MV-4-11 (cell line): ENCODE measurements around the gene ELFN1.

Source experiments
- DNase-seq: peaks from one replicate; lab custom pipeline; 2025; lab: John Stamatoyannopoulos, UW

The ELFN1 gene

DNA sequence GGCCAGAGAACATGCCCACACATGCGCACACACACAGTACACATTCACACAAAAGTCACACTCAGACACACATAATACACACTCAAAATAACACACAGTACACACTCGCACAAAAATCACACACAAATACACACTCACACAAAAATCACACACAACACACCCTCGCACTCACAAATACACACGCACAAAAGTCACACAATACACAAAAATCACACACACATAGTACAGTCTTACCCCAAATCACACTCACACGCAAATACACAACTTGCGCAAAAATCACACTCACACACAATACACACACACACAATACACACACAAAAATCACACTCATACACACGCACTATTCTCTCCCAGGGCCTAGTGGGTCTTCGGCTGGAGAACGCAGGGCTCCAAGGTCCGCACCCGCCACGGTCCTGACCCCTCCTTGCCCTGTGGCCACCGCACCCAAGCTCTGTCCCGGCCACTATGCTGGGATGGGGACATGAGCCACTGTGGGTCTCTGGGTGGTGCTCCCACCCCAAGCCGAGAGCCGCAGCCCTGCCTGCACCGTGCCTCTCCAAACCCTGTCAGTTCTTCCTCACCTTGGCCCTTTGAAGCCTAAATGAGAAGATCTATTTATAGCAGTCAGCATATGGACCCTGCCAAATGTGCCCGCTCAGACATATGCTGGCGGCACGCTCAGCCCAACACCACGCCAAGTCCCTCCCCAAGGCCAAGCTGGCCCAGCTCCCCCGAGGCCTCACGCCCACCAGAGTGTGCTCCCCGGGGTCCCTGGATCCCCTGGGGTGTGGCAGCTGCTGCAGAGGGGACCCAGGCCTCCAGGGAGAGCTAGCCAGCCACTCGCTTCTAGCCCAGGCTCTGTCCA, 55.9 kb downstream of the ELFN1 start:
- no peak for DNase-seq

DNA sequence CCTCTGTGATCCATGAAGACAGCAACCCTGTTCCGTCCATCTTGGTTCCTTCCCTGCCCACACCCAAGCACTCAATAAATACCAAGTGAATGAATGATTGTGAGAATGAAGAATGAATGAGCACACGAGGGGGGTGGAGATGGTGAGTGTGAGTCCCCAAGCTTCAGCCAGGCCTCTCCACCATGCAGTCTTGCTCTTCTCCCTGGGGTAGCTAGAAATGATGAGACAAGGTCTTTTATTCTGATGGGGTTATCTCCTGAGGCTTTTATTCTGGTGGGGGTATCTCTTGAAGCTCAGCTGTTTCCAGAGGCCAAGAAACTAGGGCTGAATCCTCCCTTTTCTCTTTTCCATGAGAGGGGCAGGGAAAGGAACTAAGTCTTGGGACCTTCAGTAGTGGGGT, 57.0 kb downstream of the ELFN1 start:
- DNase-seq = no peak

DNA sequence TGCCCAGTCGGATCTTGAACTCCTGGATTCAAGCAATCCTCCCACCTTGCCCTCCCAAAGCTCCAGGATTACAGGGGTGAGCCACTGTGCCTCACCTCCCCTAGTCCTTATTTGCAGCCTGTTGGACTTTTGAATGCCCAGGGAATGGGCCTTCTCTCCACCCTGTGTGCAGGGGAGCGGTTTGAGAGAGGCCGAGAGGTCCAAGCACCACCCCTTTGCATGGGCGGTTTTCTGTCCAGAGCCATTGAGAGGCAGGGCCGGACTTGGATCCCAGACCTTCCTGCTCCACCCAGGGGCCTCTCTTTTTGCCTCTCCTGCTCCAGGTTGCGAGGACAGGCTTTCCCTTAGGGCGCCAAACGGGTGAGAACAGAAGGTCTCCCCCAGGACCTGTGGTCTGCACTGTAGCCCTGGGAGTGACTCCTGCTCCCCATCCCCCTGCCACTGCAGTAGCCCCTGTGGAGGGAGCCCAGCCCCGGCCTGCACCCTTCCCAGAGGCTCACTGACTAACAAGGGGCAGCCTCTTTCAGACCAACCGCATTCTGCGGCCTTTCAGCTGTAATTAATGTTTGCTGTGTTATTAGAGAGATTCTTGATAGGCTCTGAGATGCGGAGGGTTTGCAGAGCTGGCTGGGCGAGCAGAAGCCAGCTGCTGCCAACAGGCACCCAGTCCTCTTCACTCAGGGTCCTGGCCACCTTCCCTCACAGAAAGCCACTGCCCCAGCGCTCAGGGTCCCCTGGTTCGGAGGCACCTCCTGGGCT, 57.9 kb downstream of the ELFN1 start:
- no peak for DNase-seq

DNA sequence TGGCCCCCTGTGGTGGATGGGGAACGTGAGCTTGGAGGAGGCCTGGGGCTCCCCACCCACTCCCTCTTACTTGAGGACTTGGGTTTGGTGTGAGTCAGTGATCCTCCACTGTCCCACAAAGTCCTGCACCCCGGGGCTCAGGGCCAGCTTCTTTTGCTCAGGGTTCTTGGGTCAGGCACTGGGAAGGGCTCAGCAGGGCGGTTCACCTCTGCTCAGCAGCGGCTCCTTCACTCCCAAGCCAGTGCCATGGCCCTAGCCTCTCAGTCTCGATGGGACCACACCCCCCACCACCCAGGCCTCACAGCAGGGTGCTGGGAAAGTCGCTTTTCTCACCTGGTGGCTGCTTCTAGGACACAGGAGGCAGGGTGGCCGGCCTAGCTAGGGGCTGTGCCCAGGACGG, 59.1 kb downstream of the ELFN1 start:
- no peak for DNase-seq

DNA sequence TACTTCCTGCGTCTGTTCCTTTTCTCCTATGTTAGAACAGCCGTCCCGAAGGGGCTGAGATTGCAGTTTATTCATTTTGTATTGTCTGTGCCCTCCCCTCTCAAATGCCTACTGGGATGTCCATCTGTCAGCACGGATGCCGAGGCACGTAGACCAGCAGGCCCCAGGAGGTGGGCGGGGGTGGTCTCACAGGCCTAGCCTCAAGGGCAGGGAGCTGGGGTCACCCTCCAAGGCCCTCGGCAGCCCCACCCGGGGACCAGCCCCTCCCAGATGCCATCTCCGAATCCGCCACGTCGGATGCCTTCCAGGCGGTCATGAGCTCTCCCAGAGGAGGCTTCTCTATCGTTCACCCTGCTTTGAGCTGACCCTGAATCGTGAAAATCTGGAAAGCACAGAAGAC, 59.7 kb downstream of the ELFN1 start:
- no peak for DNase-seq

DNA sequence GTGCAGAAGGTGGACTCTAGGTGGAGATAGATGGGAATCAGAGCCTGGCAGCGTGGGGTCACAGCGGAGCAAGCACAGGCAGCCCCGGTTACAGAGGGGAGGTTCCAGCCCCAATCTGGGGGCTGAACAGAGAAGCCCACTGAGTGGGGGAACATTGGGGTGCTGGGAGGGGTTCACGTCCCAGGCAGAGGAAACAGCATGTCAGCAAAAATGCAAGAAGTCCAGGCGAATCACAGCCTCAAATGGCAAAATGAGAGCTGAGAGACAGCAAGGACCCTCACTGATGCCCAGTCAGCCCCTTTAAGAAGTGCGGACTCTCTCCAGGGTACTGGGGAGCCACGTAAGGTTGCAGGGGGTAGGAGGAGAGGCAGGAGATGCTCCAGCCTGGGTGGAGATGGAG, 62.0 kb downstream of the ELFN1 start:
- no peak for DNase-seq

DNA sequence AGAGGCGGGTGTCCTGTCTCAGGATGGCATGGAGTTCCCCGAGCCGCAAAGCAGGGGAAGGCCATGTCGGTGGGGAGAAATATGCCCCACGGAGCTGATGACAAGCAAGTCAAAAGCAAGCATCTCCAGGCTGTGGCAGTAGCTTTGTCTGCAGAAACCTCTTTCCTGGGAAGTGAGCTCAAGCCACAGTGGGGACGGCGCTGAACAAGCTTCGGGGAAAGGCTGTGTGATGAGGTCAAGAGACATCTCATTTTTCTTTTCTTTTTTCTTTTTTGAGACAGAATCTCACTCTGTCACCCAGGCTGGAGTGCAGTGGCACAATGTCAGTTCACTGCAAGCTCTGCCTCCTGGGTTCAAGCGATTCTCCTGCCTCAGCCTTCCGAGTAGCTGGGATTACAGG, 62.6 kb downstream of the ELFN1 start:
- no peak for DNase-seq

DNA sequence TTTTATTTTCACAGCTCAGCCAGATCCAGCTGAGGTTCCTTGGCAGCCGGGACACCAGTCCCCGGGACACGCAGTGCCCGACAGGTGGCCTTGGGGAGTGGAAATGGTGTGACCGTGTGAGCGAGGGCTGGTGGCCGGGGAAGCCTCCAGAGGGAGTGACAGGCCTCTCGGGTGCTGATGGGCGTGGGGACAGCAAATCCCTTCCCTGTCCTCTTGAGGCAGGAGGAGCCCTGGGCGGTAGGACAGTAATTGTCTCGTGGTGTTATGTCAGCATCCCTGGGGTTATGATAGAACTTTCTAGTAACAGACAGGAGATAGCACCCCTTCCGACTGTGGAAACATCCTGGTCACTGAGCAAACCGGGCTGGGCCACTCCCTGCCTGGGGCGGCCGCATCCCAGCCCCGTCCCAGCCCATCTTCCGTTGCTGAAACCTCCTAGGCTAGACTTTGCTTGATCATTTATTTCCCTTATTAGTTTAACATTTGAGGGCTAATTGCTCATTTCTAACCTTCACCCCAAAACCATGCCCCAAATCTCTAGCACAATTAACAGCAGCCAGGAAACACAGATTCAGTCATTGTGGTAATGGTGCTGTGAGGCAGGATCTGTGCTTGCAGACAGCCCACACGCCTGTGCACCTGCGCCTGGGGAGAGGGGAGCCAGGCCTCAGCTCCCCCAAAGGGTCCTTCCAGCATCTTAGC, 63.3 kb downstream of the ELFN1 start:
- no peak for DNase-seq

DNA sequence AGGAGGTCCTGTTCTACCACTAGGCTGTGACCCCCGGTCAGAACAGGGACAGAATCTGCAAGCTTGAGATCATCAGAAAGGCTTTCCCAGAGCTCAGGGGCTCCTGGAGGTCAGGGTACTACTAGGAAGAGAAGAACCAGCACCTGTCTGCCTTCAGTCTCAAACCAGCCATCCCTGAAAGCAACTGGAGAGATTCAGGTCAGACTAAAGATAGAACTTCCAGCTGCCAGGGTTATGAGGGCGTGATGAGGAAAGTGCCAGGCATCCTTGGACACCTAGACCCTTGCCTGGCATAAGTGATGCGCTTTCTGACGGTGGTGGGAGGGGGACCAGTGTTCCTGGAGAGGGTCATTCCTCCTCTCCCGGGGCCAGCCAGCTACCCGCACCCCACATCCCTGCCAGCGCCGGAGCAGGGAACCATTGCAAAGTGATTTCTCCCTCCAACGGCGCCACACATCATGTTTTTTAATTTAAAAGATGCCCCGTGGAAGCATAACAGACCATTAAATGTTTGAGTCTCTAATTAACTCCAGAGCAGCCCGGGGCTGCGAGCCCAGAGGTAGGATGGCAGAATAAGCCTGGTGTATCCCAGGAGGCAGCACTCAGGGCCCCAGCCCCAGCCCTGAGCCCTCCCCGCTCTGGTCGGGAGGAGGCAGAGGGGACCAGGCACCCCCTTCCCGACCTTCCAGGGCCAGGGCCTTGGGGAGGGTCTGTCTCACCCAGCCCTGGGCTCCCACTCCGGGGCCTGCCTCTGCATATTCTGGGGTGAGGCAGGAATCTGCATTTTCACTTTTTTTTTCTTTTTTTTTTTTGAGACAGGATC, 64.0 kb downstream of the ELFN1 start:
- DNase-seq = no peak

DNA sequence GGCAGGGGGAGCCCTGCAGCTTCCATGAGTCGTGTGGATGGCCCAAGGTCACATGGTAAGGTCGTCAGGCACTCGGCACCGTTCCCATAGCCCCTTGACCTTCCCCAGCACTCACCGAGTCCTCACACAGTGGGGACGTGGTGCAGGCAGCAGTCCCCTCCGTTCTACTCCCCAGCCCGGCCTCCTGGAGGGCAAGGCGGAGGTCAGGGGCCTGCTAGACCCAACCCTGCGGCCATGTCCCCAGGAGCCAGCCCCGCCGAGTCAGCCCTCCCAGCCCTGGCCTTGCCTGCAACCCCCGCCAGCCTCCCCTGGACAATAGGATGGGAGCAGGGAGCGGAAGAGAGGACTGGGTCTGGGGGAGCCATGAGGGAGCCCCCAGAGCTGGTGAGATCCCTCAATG, 65.2 kb downstream of the ELFN1 start:
- DNase-seq = no peak

DNA sequence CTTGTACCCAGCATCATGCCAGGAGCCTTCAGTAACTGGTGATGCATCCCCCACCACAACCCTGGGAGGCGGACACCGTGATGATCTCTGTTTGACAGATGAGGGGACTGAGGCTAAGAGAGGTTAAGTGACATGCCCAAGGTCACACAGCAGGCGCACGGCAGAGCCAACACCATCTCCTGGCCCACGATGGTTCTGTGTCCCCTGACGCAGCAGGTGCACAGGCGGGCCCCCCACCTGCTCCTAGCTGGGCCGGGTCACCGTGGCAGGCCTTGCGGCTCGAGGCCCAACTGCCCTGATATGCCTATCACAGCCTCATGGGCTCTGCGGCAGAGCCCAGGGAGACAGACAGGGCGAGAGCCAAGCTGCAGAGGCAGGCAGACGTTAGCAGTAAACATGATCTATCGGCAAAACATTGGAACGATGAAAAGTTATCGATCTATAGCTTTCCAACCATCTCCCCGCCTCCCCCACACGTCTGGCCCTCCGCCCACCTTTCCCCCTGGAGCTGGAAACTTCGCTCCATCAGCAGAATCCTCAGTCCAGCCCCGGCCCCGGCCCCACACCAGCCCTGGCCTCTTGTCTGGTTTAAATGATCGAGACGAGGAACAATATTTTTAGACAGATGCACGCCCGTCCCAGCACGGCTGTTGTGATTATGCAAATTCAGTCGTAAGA, 65.9 kb downstream of the ELFN1 start:
- no peak for DNase-seq

DNA sequence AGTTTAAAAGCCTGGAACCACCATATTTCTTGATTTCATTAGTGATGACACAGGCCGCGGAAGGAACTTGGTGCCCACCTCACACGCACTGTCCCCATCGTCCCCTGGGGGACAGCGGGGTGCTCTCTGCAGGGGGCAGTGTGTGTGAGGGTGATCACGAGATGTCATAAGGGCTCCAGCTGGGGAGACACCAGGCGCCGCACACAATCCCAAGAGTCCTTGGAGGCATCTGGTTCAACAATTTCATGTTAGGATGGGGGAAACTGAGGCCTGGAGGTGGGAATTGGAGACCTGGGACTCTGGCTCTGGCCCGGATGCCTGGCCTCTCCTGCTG, 66.4 kb downstream of the ELFN1 start:
- DNase-seq = no peak

DNA sequence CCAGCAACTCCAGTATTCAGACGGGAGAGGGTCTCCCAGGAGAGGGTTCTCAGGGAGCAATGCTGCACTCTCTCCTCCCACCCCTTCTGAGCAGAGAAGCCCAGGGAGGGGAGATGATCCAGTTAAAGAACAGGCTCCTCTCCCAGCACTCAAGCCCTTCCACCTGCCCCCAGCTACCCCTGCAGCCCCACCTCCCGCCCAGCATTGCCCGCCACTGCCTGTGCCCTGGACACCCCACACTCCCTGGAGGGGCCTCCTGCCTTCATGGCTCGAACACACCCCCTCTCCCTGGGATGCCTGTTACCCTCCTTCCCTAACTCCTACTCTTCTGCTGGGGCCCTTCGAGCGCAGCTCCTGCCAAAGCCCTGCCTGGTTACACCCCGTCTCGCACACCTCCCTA, 66.8 kb downstream of the ELFN1 start:
- DNase-seq = no peak

DNA sequence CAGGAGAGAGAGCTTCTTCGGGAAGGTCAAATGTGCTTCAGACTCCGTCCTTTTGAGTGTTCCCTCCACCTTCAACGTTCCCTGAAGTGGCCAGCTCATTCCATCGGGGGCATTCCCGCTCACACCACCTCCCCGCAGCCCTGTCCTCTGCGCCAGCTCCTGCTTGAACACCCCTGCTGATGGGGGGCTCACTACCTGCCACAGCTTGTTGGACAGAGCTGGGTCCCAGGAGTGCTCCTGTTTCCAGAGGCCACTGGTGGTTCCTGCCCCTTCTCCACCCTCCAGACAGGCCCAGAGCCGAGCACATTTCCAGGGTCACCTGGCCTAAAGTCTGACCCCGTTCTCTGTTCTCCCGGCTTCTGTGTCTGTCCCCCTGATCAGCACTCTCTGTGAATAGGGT, 67.4 kb downstream of the ELFN1 start:
- DNase-seq = no peak

DNA sequence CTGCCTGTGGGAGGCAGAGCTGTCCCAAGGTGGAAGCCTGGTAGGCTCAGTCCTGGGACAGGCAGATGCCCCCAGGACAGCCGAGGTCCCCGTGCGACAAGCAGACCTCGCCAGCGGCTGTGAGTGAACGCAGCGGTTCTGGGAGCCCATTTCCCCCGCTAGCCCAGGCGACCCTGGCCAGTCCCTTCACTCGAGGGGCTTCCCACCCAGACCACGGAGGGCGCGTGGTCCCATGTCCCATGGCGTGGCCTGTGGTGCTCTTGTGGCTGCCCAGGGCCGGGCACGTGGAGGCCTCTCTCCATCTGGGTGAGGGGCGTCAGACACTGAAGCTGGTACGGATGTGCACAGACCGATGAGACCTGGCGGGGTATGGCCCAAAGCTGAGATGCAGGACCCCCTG, 67.9 kb downstream of the ELFN1 start:
- no peak for DNase-seq

DNA sequence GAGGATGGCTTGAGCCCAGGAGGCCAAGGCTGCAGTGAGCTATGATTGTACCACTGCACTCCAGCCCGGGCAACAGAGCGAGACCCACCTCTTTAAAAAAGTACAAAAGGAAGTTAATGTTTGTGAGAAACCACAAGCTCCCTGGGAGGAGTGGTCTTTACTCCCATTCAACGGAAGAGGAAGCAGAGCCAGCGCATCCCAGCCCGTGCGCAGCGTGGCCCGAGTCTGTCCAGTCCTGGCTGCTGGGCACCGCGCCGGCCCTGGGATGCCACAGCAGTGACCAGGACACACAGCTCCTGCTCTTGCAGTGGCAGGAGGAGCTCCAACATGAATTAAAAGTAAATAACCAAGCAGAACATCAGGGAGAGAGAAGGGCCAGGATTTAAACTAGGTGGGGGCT, 68.4 kb downstream of the ELFN1 start:
- no peak for DNase-seq

DNA sequence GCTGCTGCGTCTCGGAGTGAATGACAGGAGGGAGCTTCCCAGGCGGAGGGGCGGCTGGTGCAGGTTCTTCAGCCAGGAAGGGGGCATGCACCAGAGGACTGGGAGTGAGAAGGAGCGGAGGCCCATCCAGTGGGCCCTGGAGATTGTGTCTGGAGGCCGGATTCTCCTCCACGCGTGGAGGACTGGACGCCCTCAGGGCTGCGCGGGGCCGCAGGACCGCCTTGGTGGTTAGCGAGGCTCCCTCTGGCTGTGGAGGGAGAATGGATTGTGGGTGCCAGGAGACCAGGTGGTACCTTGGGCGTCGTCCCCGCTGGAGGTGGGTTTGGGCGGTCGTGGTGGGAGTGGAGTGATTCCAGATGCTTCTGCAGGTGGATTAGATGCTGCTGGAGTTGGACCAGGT, 68.9 kb downstream of the ELFN1 start:
- DNase-seq = no peak

DNA sequence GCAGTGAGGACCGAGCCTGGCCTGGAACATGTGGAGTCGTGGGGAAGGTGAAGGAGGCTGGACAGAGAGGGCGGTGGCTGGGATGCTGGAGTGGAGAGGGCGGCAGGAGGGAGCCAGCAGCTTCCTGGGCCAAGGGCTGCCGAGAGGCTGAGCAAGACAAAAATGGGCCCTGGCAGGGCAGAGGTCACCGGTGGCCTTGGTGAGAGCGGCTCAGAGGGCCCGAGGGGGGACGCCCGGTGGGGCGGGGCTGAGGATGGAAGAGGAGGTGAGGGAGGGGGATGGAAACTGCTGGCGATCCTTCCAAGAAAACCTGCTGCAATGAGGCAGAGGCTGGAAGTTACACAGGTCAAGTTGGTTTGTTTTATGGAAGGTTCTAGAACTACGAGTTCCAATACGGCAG, 69.5 kb downstream of the ELFN1 start:
- no peak for DNase-seq

DNA sequence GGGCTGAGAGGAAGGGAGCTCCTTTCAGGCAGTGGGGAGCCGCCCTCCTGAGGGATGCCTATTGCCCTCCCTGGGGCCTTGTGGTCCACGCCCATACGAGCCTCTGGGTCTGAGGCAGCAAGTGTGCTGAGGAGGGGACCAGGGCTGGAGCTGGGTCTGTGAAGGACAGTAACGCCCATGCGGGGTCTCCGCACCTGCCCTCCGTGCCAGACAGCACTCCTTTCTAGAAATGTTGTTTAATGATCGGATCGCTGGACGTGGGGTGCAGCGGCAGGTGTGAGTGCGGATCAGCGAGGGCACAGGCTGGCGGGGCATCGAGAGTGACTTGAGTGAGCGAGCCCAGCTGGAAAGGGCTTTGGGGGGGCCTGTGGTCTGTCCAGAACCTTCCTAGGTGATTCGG, 70.1 kb downstream of the ELFN1 start:
- no peak for DNase-seq

DNA sequence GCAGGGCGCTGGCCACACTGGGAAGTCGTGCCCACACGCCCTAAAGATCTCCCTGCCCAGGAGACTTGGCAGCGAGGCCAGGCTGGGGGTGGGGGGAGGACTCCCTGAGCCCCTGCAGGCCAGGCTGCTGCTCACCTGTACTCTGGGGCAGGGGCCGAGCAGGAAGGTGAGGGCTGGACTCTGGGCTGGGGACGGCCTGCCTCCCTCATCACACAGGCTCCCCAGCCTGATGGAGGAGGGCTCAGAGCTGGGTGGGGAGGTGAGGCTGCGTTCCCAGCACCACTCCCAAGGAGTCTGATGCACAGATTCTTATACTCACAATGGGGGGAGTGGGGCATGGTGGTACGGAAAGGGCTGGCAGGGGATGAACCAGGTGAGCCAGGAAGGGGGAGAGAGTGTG, 71.2 kb downstream of the ELFN1 start:
- DNase-seq = no peak

DNA sequence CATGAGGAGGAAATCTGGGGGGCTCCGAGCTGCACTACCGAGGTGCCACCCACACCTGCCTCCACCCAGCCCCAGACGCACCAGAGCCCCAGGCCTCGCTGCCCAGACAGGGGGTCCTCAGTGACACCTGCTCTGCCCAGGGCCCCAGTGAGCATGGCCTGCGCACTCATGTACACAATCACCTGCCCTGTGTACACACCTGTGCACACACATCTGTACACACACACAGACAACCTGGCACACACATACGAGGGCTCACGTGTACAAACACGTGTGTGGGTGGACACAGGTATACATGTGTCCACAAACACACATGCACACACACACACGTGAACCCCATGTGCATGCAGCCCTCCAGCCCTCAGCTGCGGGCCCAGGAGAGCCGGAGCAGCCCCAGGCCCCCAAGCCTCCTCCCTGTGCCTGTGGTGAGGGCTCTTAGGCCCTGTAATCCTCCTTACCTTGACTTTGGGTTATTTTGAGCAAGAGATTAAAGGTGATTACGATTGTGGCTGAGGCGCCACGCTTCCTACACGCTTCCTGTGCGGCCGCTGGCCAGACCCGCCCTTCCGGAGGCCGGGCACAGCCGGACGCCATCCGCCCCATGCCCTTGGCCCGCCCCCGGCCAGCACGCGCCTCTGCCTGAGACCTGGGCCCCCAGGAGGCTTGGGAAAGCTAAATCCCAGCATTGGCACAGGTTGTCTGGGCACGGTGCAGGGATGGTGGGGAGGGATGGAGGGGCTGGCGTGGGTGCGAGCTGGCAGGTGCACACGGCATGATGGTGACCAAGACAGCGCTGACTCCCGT, 71.9 kb downstream of the ELFN1 start:
- DNase-seq = no peak
